ENCODE data around the gene SGTA.

GRCh38 chr19:2719232-2719735 is 63.8 kb downstream of the SGTA start:
- TF ChIP-seq PTTG1 (tag; IDR thresholded peaks at IDR 0.05; ENCODE audit: low read depth) (no peak), MAZ (CRISPR knock-in tag; conservative IDR thresholded peaks at IDR 0.05 in 1 of 2, IDR thresholded peaks at IDR 0.05 in 1 of 2) (no peak), ZNF239 (CRISPR knock-in tag; IDR thresholded peaks at IDR 0.05) (no peak), REST (IDR thresholded peaks at IDR 0.05; ENCODE audit: borderline replicate concordance) (no peak), REST (CRISPR knock-in tag; IDR thresholded peaks at IDR 0.05; ENCODE audit: low read depth) (no peak), CTCF (IDR thresholded peaks at IDR 0.05 in 2 of 3, conservative IDR thresholded peaks at IDR 0.05 in 1 of 3; ENCODE audit: insufficient read depth in 2 of 3, low read depth in 1 of 3, low read length in 3 of 3) (no peak), ZNF318 (IDR thresholded peaks at IDR 0.05; ENCODE audit: borderline replicate concordance in 1 of 2, low read depth in 1 of 2) (no peak), CHCHD3 (CRISPR knock-in tag; IDR thresholded peaks at IDR 0.05) (no peak), MAX (CRISPR knock-in tag; IDR thresholded peaks at IDR 0.05) (no peak)

All from K562 (cell line).